Right lobe of liver (tissue), 6 donors: ENCODE data around the gene TEX54. TPM values are rescaled to one million over a fixed set of nuclear protein-coding genes. Genes with fewer than 3 reads are reported as not detected.
A peak's percentile ranks its signal among the peaks of the same experiment; 100 is the strongest.

Source experiments
- ATAC-seq, 4 donors: fragments of 200-7000 bp; cut with Tn5 transposase; one replicate each; pipeline ENCODE4 v1.9.1; 2020; ENCODE audit warnings: mild to moderate bottlenecking in 4 of 4, moderate library complexity in 4 of 4
- DNase-seq, 3 donors: peaks; one replicate each; pipeline ENCODE4 v3.0.0-alpha.2; 2020
- H3K27ac ChIP-seq, 3 donors: fragments of 200-600 bp; one replicate each; pipeline ENCODE4 v1.8.0; 2022
- H3K27me3 ChIP-seq, 2 donors: fragments of 200-600 bp; one replicate each; pipeline ENCODE4 v1.8.0; 2022
- H3K36me3 ChIP-seq, 4 donors: fragments of 200-600 bp; sonication (generic) in 1 of 4; one replicate each; pipeline versions ENCODE4 v1.5.1 to v1.8.0; 2017 to 2022; ENCODE audit warnings: control low read depth in 1 of 4
- H3K4me1 ChIP-seq, 4 donors: fragments of 200-600 bp; sonication (generic) in 1 of 4; one replicate each; pipeline versions ENCODE4 v1.5.1 to v1.8.0; 2017 to 2022; ENCODE audit warnings: control low read depth in 1 of 4
- H3K4me3 ChIP-seq, 3 donors: fragments of 200-600 bp; one replicate each; pipeline ENCODE4 v1.8.0; 2022
- H3K9me3 ChIP-seq, 4 donors: fragments of 200-600 bp; sonication (generic) in 1 of 4; one replicate each; pipeline versions ENCODE4 v1.5.1 to v1.8.0; 2017 to 2022; ENCODE audit warnings: control low read depth in 1 of 4
- POLR2A ChIP-seq: fragments of 450-650 bp; IDR thresholded peaks from one replicate; pipeline ENCODE4 v1.6.1; 2017; ENCODE audit warnings: antibody characterized with exemption, mild to moderate bottlenecking
- WGBS: methylation state at CpG from one replicate; pipeline ENCODE4 v1.1.6; 2018; ENCODE audit warnings: low coverage, low lambda C conversion rate; ENCODE audit not compliant: insufficient coverage; ENCODE audit errors: missing lambda C conversion rate; 5-methylcytosine and 5-hydroxymethylcytosine counted together
- intact Hi-C, 2 donors: fragments of 100-400 bp; cut with DNase I; formaldehyde crosslinking; loops; one replicate each; pipeline versions ENCODE4 v1.11.2 to v1.14.1; 2022
- long read RNA-seq: library from polyadenylated mRNA; unstranded; transcript quantifications from one replicate; pipeline ENCODE4 v2.0.0, GENCODE V29; 2019
- total RNA-seq, 6 experiments: library from RNA; depleted of rRNA in 2 of 6; stranded (reverse); fragments of >200 nt in 2 of 6; fragmentation: NEBNext Ultra II Directional in 3 of 6; extraction: Animal tissue kit (Norgen Biotek cat#: 25700) in 3 of 6; gene quantifications; one replicate each; pipeline versions ENCODE4 v1.1.0 to v1.2.4, GENCODE V29; 2016 to 2023
- TF ChIP-seq, protein P1 (sequence below), 4 donors: fragments of 200-600 bp in 3 of 4; fragments of 450-650 bp in 1 of 4; IDR thresholded peaks; one replicate each; pipeline versions ENCODE4 v1.5.1 to v1.8.0; 2016 to 2022; ENCODE audit warnings: antibody characterized with exemption in 4 of 4, mild to moderate bottlenecking in 2 of 4
- donor health status: DM: no; HTN: yes; CAD: no.
- donor health status: DM: no; HTN: no; CAD: no.
- donor health status: DM: no; HTN: no; CAD: no.
- donor health status: DM: no; HTN: yes; CAD: no.
- donor health status: DM: no; HTN: yes; CAD: no.

The TEX54 gene
- total RNA-seq, result not detected
- long read RNA-seq, result 0 reads

GRCh38 chr11:62832336-62833234 is at the start of gene TEX54:
TSS of gene TEX54 (minus strand) at chr11:62832841.
- H3K36me3 ChIP-seq, result peaks cover 0 to 28% (median 9%) of the 10 kb centered on the region in 4 donors
- WGBS, result 6% methylated on average over 29 of the region's 40 CpGs

DNA sequence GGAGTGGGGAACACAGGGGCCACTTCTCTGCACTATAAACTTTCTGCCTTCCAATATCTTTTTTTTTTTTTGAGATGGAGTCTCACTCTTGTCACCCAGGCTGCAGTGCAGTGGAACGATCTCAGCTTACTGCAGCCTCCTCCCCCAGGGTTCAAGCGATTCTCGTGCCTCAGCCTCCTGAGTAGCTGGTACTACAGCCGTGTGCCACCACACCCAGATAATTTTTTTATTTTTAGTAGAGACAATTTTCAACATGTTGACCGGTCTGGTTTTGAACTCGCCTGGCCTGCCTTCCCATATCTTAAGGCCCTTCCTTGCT is 49.7 kb upstream of the TEX54 start:
- Histone ChIP-seq H3K27ac (peak overlapping the region in 2 of 3 donors; percentile 12 to 93), H3K4me3 (peak overlapping the region; percentile 96 to 100 (median 98)), H3K27me3 (no peaks in the 10 kb centered on the region), H3K36me3 (peaks cover 0 to 50% (median 28%) of the 10 kb centered on the region in 4 donors), H3K9me3 (no peaks in the 10 kb centered on the region), H3K4me1 (peaks cover 0 to 32% (median 11%) of the 10 kb centered on the region in 4 donors)
- whole genome bisulfite sequencing, result 60% methylated on average over 4 of the region's 6 CpGs
- TF ChIP-seq, protein P1, sequence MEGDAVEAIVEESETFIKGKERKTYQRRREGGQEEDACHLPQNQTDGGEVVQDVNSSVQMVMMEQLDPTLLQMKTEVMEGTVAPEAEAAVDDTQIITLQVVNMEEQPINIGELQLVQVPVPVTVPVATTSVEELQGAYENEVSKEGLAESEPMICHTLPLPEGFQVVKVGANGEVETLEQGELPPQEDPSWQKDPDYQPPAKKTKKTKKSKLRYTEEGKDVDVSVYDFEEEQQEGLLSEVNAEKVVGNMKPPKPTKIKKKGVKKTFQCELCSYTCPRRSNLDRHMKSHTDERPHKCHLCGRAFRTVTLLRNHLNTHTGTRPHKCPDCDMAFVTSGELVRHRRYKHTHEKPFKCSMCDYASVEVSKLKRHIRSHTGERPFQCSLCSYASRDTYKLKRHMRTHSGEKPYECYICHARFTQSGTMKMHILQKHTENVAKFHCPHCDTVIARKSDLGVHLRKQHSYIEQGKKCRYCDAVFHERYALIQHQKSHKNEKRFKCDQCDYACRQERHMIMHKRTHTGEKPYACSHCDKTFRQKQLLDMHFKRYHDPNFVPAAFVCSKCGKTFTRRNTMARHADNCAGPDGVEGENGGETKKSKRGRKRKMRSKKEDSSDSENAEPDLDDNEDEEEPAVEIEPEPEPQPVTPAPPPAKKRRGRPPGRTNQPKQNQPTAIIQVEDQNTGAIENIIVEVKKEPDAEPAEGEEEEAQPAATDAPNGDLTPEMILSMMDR (IDR thresholded peaks at IDR 0.05), result no peak
- no peak for TF ChIP-seq POLR2A
- DNase-seq (no peak), ATAC-seq (no peak)
- intact Hi-C loops, result no loop called here

More at GRCh38 chr11:62832336-62833234, at the start of gene TEX54:
- peak within 1 kb of the TSS; percentile 84 to 90 (median 88) for H3K27ac ChIP-seq
- intact Hi-C loops, result no loop called here
- DNase-seq (peak; percentile 52 to 70 (median 62)), ATAC-seq (peak; percentile 8 to 27 (median 20))
- H3K4me1 ChIP-seq, result peaks cover 0 to 29% (median 9%) of the 10 kb centered on the region in 4 donors
- no peaks in the 10 kb centered on the region for H3K27me3 ChIP-seq
- H3K4me3 ChIP-seq, result peak within 1 kb of the TSS; percentile 80 to 99 (median 80)
- H3K9me3 ChIP-seq, result no peaks in the 10 kb centered on the region
- TF ChIP-seq, protein P1 (IDR thresholded peaks at IDR 0.05), result no peak
- no peak for TF ChIP-seq POLR2A

- DNase-seq (peak; percentile 82 to 93 (median 90)), ATAC-seq (peak; percentile 47 to 60 (median 50))
- TF ChIP-seq POLR2A, result no peak
- TF ChIP-seq, protein P1 (IDR thresholded peaks at IDR 0.05), result no peak
- Histone ChIP-seq H3K36me3 (peaks cover 0 to 44% (median 22%) of the 10 kb centered on the region in 4 donors), H3K9me3 (no peaks in the 10 kb centered on the region), H3K27ac (peak overlapping the region; percentile 93 to 99 (median 93)), H3K27me3 (no peaks in the 10 kb centered on the region), H3K4me3 (peak overlapping the region; percentile 96 to 100 (median 98)), H3K4me1 (peaks cover 0 to 37% (median 14%) of the 10 kb centered on the region in 4 donors)
- intact Hi-C loops, result no loop called here
- 6% methylated on average over 18 of the region's 21 CpGs for WGBS
Observed at GRCh38 chr11:62881579-62882430, 49.2 kb upstream of the TEX54 start.

- H3K9me3 ChIP-seq, result no peaks in the 10 kb centered on the region
- peaks cover 0 to 36% (median 16%) of the 10 kb centered on the region in 4 donors for H3K36me3 ChIP-seq
- no peaks in the 10 kb centered on the region for H3K27me3 ChIP-seq
- ATAC-seq (peak; percentile 84 to 95 (median 90)), DNase-seq (peak; percentile 92 to 93 (median 92))
- WGBS, result under 1% methylated on average over 21 of the region's 69 CpGs
- H3K4me1 ChIP-seq, result peaks cover 0 to 43% (median 18%) of the 10 kb centered on the region in 4 donors
- peak within 1 kb of the TSS; percentile 96 to 100 (median 98) for H3K4me3 ChIP-seq
- TF ChIP-seq, protein P1 (IDR thresholded peaks at IDR 0.05), result peak; percentile 49 to 89 (median 81)
- TF ChIP-seq POLR2A, result peak; percentile 99
- intact Hi-C loops, result no loop called here
- H3K27ac ChIP-seq, result peak within 1 kb of the TSS; percentile 93 to 99 (median 93)
Observed at GRCh38 chr11:62880803-62881578, 48.4 kb upstream of the TEX54 start, which contains the start of gene SLC3A2. TSS of gene SLC3A2 (plus strand) at chr11:62880896. CDS start at chr11:62881024, 128 bp downstream.
